ENCODE data around the gene SPRR2A. TPM values are rescaled to one million over a fixed set of nuclear protein-coding genes. Genes with fewer than 3 reads are reported as not detected.

The SPRR2A gene
- total and polyA plus RNA-seq, 7 donors: 0.22 to 0.56 (median 0.34) TPM; not detected in 4

DNA sequence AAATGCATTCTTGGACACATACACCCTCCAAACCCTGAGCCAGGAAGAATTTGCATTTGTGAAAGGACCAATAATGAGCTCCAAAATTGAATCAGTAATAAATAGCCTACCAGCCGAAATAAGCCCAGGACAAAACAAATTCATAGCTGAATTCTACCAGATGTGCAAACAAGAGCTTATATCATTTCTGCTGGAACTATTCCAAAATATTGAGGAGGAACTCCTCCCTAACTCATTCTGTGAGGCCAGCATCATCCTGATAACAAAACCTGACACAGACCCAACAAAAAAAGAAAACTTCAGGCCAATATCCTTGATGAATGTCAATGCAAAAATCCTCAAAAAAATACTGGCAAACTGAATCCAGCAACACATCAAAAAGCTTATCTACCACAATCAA lies 30.3 kb upstream of the SPRR2A start:
- no peaks in the 10 kb centered on the region for H3K36me3 ChIP-seq (ENCODE audit: insufficient read depth in 1 of 2, low read depth in 1 of 2)
- TF ChIP-seq, protein P1, sequence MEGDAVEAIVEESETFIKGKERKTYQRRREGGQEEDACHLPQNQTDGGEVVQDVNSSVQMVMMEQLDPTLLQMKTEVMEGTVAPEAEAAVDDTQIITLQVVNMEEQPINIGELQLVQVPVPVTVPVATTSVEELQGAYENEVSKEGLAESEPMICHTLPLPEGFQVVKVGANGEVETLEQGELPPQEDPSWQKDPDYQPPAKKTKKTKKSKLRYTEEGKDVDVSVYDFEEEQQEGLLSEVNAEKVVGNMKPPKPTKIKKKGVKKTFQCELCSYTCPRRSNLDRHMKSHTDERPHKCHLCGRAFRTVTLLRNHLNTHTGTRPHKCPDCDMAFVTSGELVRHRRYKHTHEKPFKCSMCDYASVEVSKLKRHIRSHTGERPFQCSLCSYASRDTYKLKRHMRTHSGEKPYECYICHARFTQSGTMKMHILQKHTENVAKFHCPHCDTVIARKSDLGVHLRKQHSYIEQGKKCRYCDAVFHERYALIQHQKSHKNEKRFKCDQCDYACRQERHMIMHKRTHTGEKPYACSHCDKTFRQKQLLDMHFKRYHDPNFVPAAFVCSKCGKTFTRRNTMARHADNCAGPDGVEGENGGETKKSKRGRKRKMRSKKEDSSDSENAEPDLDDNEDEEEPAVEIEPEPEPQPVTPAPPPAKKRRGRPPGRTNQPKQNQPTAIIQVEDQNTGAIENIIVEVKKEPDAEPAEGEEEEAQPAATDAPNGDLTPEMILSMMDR (IDR thresholded peaks at IDR 0.05): no peak
- WGBS, 3 donors: 59 to 69% (median 61%) methylated on average over 1 of the region's 1 CpG
- no peaks in the 10 kb centered on the region for H3K27me3 ChIP-seq (ENCODE audit: insufficient read depth in 3 of 3, low read length in 2 of 3)
- ATAC-seq (no peak), DNase-seq (no peak)
- no peak overlapping the region for H3K27ac ChIP-seq
- H3K4me3 ChIP-seq: no peak overlapping the region
- no peaks in the 10 kb centered on the region for H3K4me1 ChIP-seq
- H3K9me3 ChIP-seq: no peaks in the 10 kb centered on the region
- intact Hi-C loops (cut with DNase I): no loop called here

DNA sequence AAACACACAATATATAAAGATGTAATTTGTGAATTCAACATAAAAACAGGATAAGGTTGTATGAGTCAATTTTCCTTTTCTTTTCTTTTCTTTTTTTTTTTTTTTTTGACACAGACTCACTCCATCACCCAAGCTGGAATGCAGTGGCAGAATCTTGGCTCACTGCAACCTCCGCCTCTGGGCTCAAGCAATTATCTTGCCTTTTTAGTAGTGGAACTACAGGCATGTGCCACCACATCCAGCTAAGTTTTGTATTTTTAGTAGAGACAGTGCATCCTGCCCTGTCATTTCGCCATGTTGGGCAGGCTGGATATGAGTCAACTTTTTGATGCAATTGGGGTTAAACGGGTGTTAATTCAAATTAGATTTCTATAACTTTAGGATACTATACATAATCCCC lies 24.4 kb upstream of the SPRR2A start:
- WGBS, 3 donors: 65 to 71% (median 70%) methylated on average over 3 of the region's 3 CpGs
- TF ChIP-seq, protein P1 (IDR thresholded peaks at IDR 0.05): no peak
- no peak overlapping the region for H3K27ac ChIP-seq

DNA sequence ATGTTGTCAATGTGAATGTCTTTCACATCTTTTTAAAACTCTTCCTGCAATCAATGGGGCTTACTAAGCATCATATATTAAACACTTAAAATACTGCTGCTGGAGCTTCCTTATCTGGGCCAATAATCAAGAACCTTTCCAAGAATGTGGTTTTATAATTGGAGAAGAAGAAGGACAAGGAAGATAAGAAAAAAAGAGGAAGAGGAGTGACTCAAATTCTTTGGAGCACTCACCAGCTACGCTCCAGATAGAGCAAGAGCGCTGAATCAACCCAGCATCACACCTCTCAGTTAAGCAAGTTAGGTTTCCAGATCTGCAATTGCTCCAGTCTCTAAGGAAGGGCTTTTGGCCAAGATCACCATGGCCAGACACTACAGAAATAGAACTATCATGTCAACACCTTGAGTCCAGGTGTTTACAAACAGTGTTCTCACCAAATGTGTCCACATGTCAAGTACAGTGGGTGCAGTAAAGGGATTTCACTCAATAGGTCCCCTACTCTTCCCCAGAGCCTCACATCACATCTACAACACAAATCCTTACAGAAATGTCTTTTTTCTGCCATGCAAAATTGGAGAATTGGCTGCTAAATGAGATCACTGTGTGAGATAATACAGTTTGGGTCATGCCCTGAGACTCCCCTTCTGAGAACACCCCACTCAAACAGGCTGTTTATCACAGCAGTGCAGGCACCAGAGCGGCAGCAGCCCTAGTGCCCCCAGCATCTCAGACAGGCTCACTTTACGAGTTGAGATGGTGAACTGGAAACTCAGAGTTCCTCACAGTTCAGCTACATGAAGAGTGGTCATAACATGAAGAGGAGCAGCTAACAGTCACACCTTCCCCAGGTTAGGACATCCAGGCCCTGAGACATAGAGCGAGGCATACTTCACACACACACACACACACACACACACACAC lies 15.8 kb upstream of the SPRR2A start:
- Histone ChIP-seq H3K9me3 (no peaks in the 10 kb centered on the region), H3K4me1 (no peaks in the 10 kb centered on the region), H3K27ac (no peak overlapping the region), H3K36me3 (ENCODE audit: insufficient read depth in 1 of 2, low read depth in 1 of 2) (no peaks in the 10 kb centered on the region), H3K4me3 (no peak overlapping the region), H3K27me3 (ENCODE audit: insufficient read depth in 3 of 3, low read length in 2 of 3) (no peaks in the 10 kb centered on the region)
- 66 to 76% (median 75%) methylated on average over 5 of the region's 5 CpGs for WGBS, 3 donors
- TF ChIP-seq, protein P1 (IDR thresholded peaks at IDR 0.05): no peak
- no peak for ATAC-seq
- no peak for DNase-seq
- intact Hi-C loops (cut with DNase I): no loop called here

More for the DNA sequence above, 24.4 kb upstream of the SPRR2A start:
- Histone ChIP-seq H3K36me3 (ENCODE audit: insufficient read depth in 1 of 2, low read depth in 1 of 2) (no peaks in the 10 kb centered on the region), H3K4me3 (no peak overlapping the region), H3K9me3 (no peaks in the 10 kb centered on the region), H3K4me1 (no peaks in the 10 kb centered on the region), H3K27me3 (ENCODE audit: insufficient read depth in 3 of 3, low read length in 2 of 3) (no peaks in the 10 kb centered on the region)
- ATAC-seq (no peak), DNase-seq (no peak)
- intact Hi-C loops (cut with DNase I): no loop called here

DNA sequence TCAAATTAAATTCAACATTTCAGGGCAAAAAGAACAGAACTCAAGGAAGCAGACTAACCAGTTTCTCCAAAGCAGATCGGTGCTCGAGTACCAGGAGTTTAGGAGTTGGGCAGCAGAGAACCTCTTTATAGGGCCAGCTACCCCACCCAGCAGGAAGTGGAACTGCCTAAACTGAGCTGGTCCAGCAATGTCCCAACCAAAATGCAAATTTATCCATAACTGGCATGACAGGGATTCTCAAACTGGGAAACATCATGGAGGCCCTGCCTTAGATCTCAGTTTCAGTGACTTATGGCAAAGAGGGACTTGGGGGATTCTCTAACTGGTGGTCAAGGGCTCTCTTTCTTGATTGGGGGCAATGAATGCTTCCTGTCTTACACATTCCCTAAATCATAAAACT lies 14.2 kb upstream of the SPRR2A start, which contains the start of gene SPRR2B:
TSS of gene SPRR2B (minus strand) at position 101 of the 400 bp plus-strand sequence. CDS start 772 bp downstream, outside the sequence.
- no peak within 1 kb of the TSS for H3K4me3 ChIP-seq
- no peaks in the 10 kb centered on the region for H3K36me3 ChIP-seq (ENCODE audit: insufficient read depth in 1 of 2, low read depth in 1 of 2)
- no peaks in the 10 kb centered on the region for H3K9me3 ChIP-seq
- ATAC-seq (no peak), DNase-seq (no peak)
- H3K4me1 ChIP-seq: no peaks in the 10 kb centered on the region
- H3K27ac ChIP-seq: no peak within 1 kb of the TSS
- intact Hi-C loops (cut with DNase I): loop anchor here in 1 of 2 donors (1.0 kb wide), 1 partner anchor 23 kb away; the partner anchor contains the start of gene SPRR2E
- no peaks in the 10 kb centered on the region for H3K27me3 ChIP-seq (ENCODE audit: insufficient read depth in 3 of 3, low read length in 2 of 3)
- WGBS, 3 donors: 41 to 90% (median 68%) methylated on average over 2 of the region's 2 CpGs
- TF ChIP-seq, protein P1 (IDR thresholded peaks at IDR 0.05): no peak
